Germinal center (tissue), 1 donor: ENCODE data around the gene SBF1.
"Not testable (repeated sequence)": the region's sequence is repeated elsewhere in the genome, so short reads cannot be mapped to it uniquely, and the experiment has no call there.

Experiments
- DNase-seq: peaks from one replicate; pipeline ENCODE4 v3.0.0; 2012; ENCODE audit warnings: mixed read lengths, low spot score

The SBF1 gene

GRCh38 chr22:50398831-50399648, 75.8 kb downstream of the SBF1 start:
- no peak for DNase-seq

GRCh38 chr22:50397371-50398060, 77.3 kb downstream of the SBF1 start:
- not testable (repeated sequence) for DNase-seq

GRCh38 chr22:50396751-50397370, 78.0 kb downstream of the SBF1 start:
- DNase-seq = no peak
